GM18511 (cell line): Measurements from ENCODE around the gene CACNA2D4.

ENCODE experiments used
- ATAC-seq: cut with Tn5 transposase; IDR thresholded peaks from one replicate; pipeline ENCODE4 v1.9.1; 2021; ENCODE audit warnings: mild to moderate bottlenecking, moderate library complexity; ENCODE audit not compliant: unreplicated experiment

CACNA2D4 gene

GRCh38 chr12:1934068-1934467 lies 15.6 kb upstream of the CACNA2D4 start:
- ATAC-seq: no peak

- peak; percentile 56 for ATAC-seq
Measured at GRCh38 chr12:1933342-1934051, 15.0 kb upstream of the CACNA2D4 start.

- ATAC-seq: peak; percentile 70
Measured at GRCh38 chr12:1932264-1932777, 13.9 kb upstream of the CACNA2D4 start.

GRCh38 chr12:1931642-1932041 lies 13.2 kb upstream of the CACNA2D4 start:
- no peak for ATAC-seq

GRCh38 chr12:1930803-1931597 lies 12.5 kb upstream of the CACNA2D4 start:
- no peak for ATAC-seq

- no peak for ATAC-seq
Measured at GRCh38 chr12:1929985-1930802, 11.7 kb upstream of the CACNA2D4 start.

GRCh38 chr12:1929241-1929984 lies 11.0 kb upstream of the CACNA2D4 start:
- ATAC-seq: no peak

- ATAC-seq: no peak
Measured at GRCh38 chr12:1928439-1929121, 10.1 kb upstream of the CACNA2D4 start.

- no peak for ATAC-seq
Measured at GRCh38 chr12:1927751-1928351, 9.4 kb upstream of the CACNA2D4 start.

GRCh38 chr12:1927051-1927680 lies 8.7 kb upstream of the CACNA2D4 start:
- no peak for ATAC-seq

GRCh38 chr12:1926251-1926657 lies 7.8 kb upstream of the CACNA2D4 start:
- ATAC-seq: no peak

- ATAC-seq: no peak
Measured at GRCh38 chr12:1925684-1926006, 7.2 kb upstream of the CACNA2D4 start.

GRCh38 chr12:1924996-1925683 lies 6.7 kb upstream of the CACNA2D4 start:
- ATAC-seq: no peak

GRCh38 chr12:1922985-1923384 lies 4.5 kb upstream of the CACNA2D4 start:
- no peak for ATAC-seq

- no peak for ATAC-seq
Measured at GRCh38 chr12:1922075-1922709, 3.7 kb upstream of the CACNA2D4 start.

GRCh38 chr12:1920971-1921370 lies 2.5 kb upstream of the CACNA2D4 start:
- no peak for ATAC-seq

- ATAC-seq: no peak
Measured at GRCh38 chr12:1920436-1920835, 2.0 kb upstream of the CACNA2D4 start.

GRCh38 chr12:1919763-1920162 lies 1.3 kb upstream of the CACNA2D4 start:
- ATAC-seq: no peak
